HepG2 (cell line): ENCODE measurements around the gene PTGDS. TPM values are rescaled to one million over a fixed set of nuclear protein-coding genes. Genes with fewer than 3 reads are reported as not detected.

Experiments used
- ATAC-seq: fragments of 200-7000 bp; cut with Tn5 transposase; 3 replicates; pipeline ENCODE4 v1.9.1; 2020; ENCODE audit warnings: mild to moderate bottlenecking, moderate library complexity
- BruUV-seq: library from RNA; stranded (reverse); fragments of 400-500 nt; replicated peaks from 2 replicates; lab custom pipeline; 2021; lab: Mats Ljungman, UMichigan
- CTCF ChIA-PET: fragments of 300-600 bp; formaldehyde crosslinking; extraction: SDS; loops from one replicate; lab custom pipeline; 2021; ENCODE audit warnings: low total read pairs, inconsistent platforms, low intra/inter-chr PET ratio; lab: Yijun Ruan, JAX
- POLR2A ChIA-PET: fragments of 350-600 bp; sonication (Branson Sonifier 250); formaldehyde crosslinking; loops from one replicate; lab custom pipeline; 2020; ENCODE audit warnings: antibody characterized with exemption, inconsistent platforms; lab: Yijun Ruan, JAX
- DNase-seq: peaks from one replicate; pipeline ENCODE4 v3.0.0-alpha.2; 2015; ENCODE audit warnings: low spot score
- FAIRE-seq: peaks from 3 replicates; lab custom pipeline; 2011; peaks lifted over from hg19 to GRCh38; lab: Jason Lieb, UNC
- H2AFZ ChIP-seq: one replicate; pipeline ENCODE4 v1.6.1; 2011; ENCODE audit warnings: low read length, inconsistent platforms
- H3K27ac ChIP-seq: fragments of 300-600 bp; 3 replicates; pipeline ENCODE4 v1.8.0; 2011; ENCODE audit warnings: mixed run types, mild to moderate bottlenecking, mixed read lengths, low read length, inconsistent platforms; ENCODE audit not compliant: insufficient read depth; ENCODE audit errors: extremely low read length
- H3K27me3 ChIP-seq, 2 experiments: fragments of 200-600 bp in 1 of 2; 2 replicates in 1 of 2; 3 replicates in 1 of 2; pipeline versions ENCODE4 v1.6.0 to v1.8.0; 2011; ENCODE audit warnings: low read length in 2 of 2, mild to moderate bottlenecking in 2 of 2, moderate library complexity in 2 of 2, inconsistent platforms in 1 of 2; ENCODE audit not compliant: insufficient read depth in 2 of 2, control insufficient read depth in 1 of 2
- H3K36me3 ChIP-seq, 2 experiments: fragments of 200-600 bp in 1 of 2; replicated peaks in 1 of 2; 2 replicates in 1 of 2; 3 replicates in 1 of 2; pipeline versions ENCODE4 v1.5.1 to v1.8.0; 2011; ENCODE audit warnings: low read length in 2 of 2, inconsistent platforms in 1 of 2; ENCODE audit not compliant: insufficient read depth in 2 of 2, control insufficient read depth in 1 of 2
- H3K4me1 ChIP-seq: 2 replicates; pipeline ENCODE4 v1.5.1; 2012; ENCODE audit warnings: low read length, inconsistent platforms; ENCODE audit not compliant: insufficient read depth
- H3K4me2 ChIP-seq: 2 replicates; pipeline ENCODE4 v1.6.0; 2011; ENCODE audit warnings: low read depth, low read length, inconsistent platforms
- H3K4me3 ChIP-seq, 3 experiments: fragments of 200-600 bp in 1 of 3; sonication (generic), shearing (Covaris generic) in 1 of 3; replicated peaks in 1 of 3; 2 replicates each; pipeline ENCODE4 v1.5.1; 2011 to 2016; ENCODE audit warnings: low read length in 3 of 3, inconsistent platforms in 2 of 3, low read depth in 2 of 3, mild to moderate bottlenecking in 2 of 3, control low read depth in 1 of 3, mixed read lengths in 1 of 3; ENCODE audit not compliant: insufficient read depth in 1 of 3
- H3K79me2 ChIP-seq: one replicate; pipeline ENCODE4 v1.6.1; 2011; ENCODE audit warnings: low read length, inconsistent platforms; ENCODE audit not compliant: insufficient read depth
- H3K9ac ChIP-seq: 2 replicates; pipeline ENCODE4 v1.6.0; 2011; ENCODE audit warnings: mild to moderate bottlenecking, low read depth, low read length, inconsistent platforms; ENCODE audit not compliant: insufficient read depth
- H3K9me3 ChIP-seq: 2 replicates; pipeline ENCODE4 v1.5.1; 2012; ENCODE audit warnings: mild to moderate bottlenecking, low read length
- H4K20me1 ChIP-seq: 2 replicates; pipeline ENCODE4 v1.6.0; 2011; ENCODE audit warnings: inconsistent platforms, mild to moderate bottlenecking, low read length, moderate library complexity; ENCODE audit not compliant: insufficient read depth
- FOXO4 ChIP-seq: sonication (generic); formaldehyde crosslinking; conservative IDR thresholded peaks from 2 replicates; pipeline ENCODE4 v1.8.1; 2023; ENCODE audit warnings: missing genetic modification reagents
- HDAC1 ChIP-seq: sonication (generic); formaldehyde crosslinking; IDR thresholded peaks from 2 replicates; pipeline ENCODE4 v1.5.1; 2020; ENCODE audit warnings: mild to moderate bottlenecking, missing genetic modification reagents
- ISL2 ChIP-seq: sonication (generic); formaldehyde crosslinking; IDR thresholded peaks from 2 replicates; pipeline ENCODE4 v1.5.0; 2020; ENCODE audit warnings: missing genetic modification reagents
- MIER3 ChIP-seq: IDR thresholded peaks from 2 replicates; pipeline ENCODE4 v1.6.1; 2016; ENCODE audit warnings: missing compliant biosample characterization, borderline replicate concordance
- MYC ChIP-seq: sonication (generic); formaldehyde crosslinking; IDR thresholded peaks from 2 replicates; pipeline ENCODE4 v1.9.0; 2021; ENCODE audit warnings: missing genetic modification reagents, borderline replicate concordance
- RBFOX2 ChIP-seq: fragments of 200-400 bp; formaldehyde crosslinking; IDR thresholded peaks from 2 replicates; pipeline ENCODE4 v1.6.1; 2017; ENCODE audit warnings: low read depth, mild to moderate bottlenecking, low read length
- SALL1 ChIP-seq: sonication (generic); formaldehyde crosslinking; IDR thresholded peaks from 2 replicates; pipeline ENCODE4 v1.8.0; 2022; ENCODE audit warnings: mild to moderate bottlenecking, missing genetic modification reagents
- ZBTB33 ChIP-seq: sonication (generic); formaldehyde crosslinking; IDR thresholded peaks from 2 replicates; pipeline ENCODE4 v1.4.0; 2020; ENCODE audit warnings: missing genetic modification reagents
- ZNF317 ChIP-seq: sonication (generic); formaldehyde crosslinking; IDR thresholded peaks from 2 replicates; pipeline ENCODE4 v1.5.0; 2020; ENCODE audit warnings: mild to moderate bottlenecking, missing genetic modification reagents
- ZNF33A ChIP-seq: sonication (generic); formaldehyde crosslinking; IDR thresholded peaks from 2 replicates; pipeline ENCODE4 v1.5.1; 2020; ENCODE audit warnings: missing genetic modification reagents, mild to moderate bottlenecking, moderate library complexity, borderline replicate concordance
- ZNF350 ChIP-seq: sonication (generic); formaldehyde crosslinking; IDR thresholded peaks from 2 replicates; pipeline ENCODE4 v1.4.0; 2020; ENCODE audit warnings: mild to moderate bottlenecking, low read depth, missing genetic modification reagents, borderline replicate concordance
- ZNF563 ChIP-seq: sonication (generic); formaldehyde crosslinking; IDR thresholded peaks from 2 replicates; pipeline ENCODE4 v1.8.0; 2022; ENCODE audit warnings: mild to moderate bottlenecking, moderate library complexity, missing genetic modification reagents
- WGBS: methylation state at CpG from one replicate; pipeline ENCODE4 v1.1.6; 2017; ENCODE audit warnings: low lambda C conversion rate; 5-methylcytosine and 5-hydroxymethylcytosine counted together
- in situ Hi-C: cut with HindIII; loops from 2 replicates; pipeline ENCODE4 v1.10.0; 2017; ENCODE audit warnings: low pct_unique_long_range_greater_than_20kb; ENCODE audit not compliant: extremely low pct_ligation_motif_present
- intact Hi-C: fragments of 100-400 bp; cut with micrococcal nuclease; formaldehyde crosslinking; loops from one replicate; pipeline ENCODE4 v1.10.0; 2022; ENCODE audit not compliant: unreplicated experiment
- polyA plus RNA-seq, 8 experiments: library from polyadenylated mRNA; depleted of rRNA in 3 of 8; stranded (reverse) in 7 of 8; unstranded in 1 of 8; fragments of >200 nt; fragmentation: Illumina TruSeq in 4 of 8; extraction: Trizol in 4 of 8; gene quantifications; 2 replicates each; pipeline versions ENCODE4 v1.2.1 to v1.2.3, GENCODE V29; 2011 to 2016; ENCODE audit warnings: low read depth in 4 of 8, missing spikeins in 1 of 8, mixed read lengths in 1 of 8; ENCODE audit not compliant: insufficient read depth in 1 of 8
- total RNA-seq, 5 experiments: library from RNA; depleted of rRNA; stranded (reverse); fragments of >200 nt; fragmentation: Illumina TruSeq; extraction: Trizol; gene quantifications; 2 replicates each; pipeline ENCODE4 v1.2.3, GENCODE V29; 2016; ENCODE audit warnings: low read depth in 1 of 5
- TF ChIP-seq, protein P1 (sequence below): sonication (generic); formaldehyde crosslinking; IDR thresholded peaks from 2 replicates; pipeline ENCODE4 v1.4.0; 2020; ENCODE audit warnings: missing genetic modification reagents
- TF ChIP-seq, protein P2 (sequence below): IDR thresholded peaks from 2 replicates; pipeline ENCODE4 v1.6.1; 2016

PTGDS gene
- total and polyA plus RNA-seq, 2 of the 13 experiments (the other 11 are each of a cell fraction or from before 2014, with no cell fraction given), result 0.33 to 0.50 TPM

- ChIA-PET POLR2A (interaction anchor here (1.0 to 1.6 kb wide), 6 partner anchors 27 to 79 kb away, joined by 3 to 6 read pairs (median 4); partner anchors contain the start of genes CLIC3 and SAPCD2), CTCF (interaction anchor here (1.1 to 1.4 kb wide), 3 partner anchors 27 to 80 kb away, joined by 3 to 4 read pairs (median 4); no protein-coding TSS in a partner anchor)
- BruUV-seq, result no TSS peak
- no peak overlapping the region for H2AFZ ChIP-seq
- WGBS, result 0% methylated on average over 4 of the region's 98 CpGs
- no peaks in the 10 kb centered on the region for H3K79me2 ChIP-seq
- in situ Hi-C loops, result no loop called here
- no peaks in the 10 kb centered on the region for H4K20me1 ChIP-seq
- H3K4me1 ChIP-seq, result peaks cover 85% of the 10 kb centered on the region
- no peaks in the 10 kb centered on the region for H3K9me3 ChIP-seq
- no peak overlapping the region for H3K27ac ChIP-seq
- no peaks in the 10 kb centered on the region for H3K36me3 ChIP-seq
- no peak for FAIRE-seq
- peak overlapping the region; percentile 95 for H3K4me2 ChIP-seq
- DNase-seq, result no peak
- peaks cover 0 to 19% of the 10 kb centered on the region in 2 experiments; a peak in 2 of 5 replicates for H3K27me3 ChIP-seq
- ATAC-seq, result peak; percentile 47
- intact Hi-C loops, result no loop called here
- peak overlapping the region; percentile 35 to 78 (median 46) for H3K4me3 ChIP-seq
- peak overlapping the region; percentile 57; the same call in 1 of the 2 replicates for H3K9ac ChIP-seq
- TF ChIP-seq RBFOX2 (0 out of 2 replicates have a peak, but pooled peaks have one; percentile 35), ZNF33A (no peak), MYC (CRISPR knock-in tag) (peak; percentile 45; the same call in 1 of the 2 replicates), ZNF350 (0 out of 2 replicates have a peak, but pooled peaks have one; percentile 13), ZNF563 (CRISPR knock-in tag) (peak; percentile 78; the same call in 1 of the 2 replicates), HDAC1 (peak; percentile 52; the same call in 1 of the 2 replicates), ZNF317 (CRISPR knock-in tag) (no peak), SALL1 (CRISPR knock-in tag) (0 out of 2 replicates have a peak, but pooled peaks have one; percentile 15), FOXO4 (CRISPR knock-in tag) (0 out of 2 replicates have a peak, but pooled peaks have one; percentile 53), ISL2 (CRISPR knock-in tag) (peak; percentile 24; the same call in 1 of the 2 replicates), ZBTB33 (CRISPR knock-in tag) (0 out of 2 replicates have a peak, but pooled peaks have one; percentile 5), MIER3 (CRISPR knock-in tag) (no peak)
- TF ChIP-seq, protein P1, sequence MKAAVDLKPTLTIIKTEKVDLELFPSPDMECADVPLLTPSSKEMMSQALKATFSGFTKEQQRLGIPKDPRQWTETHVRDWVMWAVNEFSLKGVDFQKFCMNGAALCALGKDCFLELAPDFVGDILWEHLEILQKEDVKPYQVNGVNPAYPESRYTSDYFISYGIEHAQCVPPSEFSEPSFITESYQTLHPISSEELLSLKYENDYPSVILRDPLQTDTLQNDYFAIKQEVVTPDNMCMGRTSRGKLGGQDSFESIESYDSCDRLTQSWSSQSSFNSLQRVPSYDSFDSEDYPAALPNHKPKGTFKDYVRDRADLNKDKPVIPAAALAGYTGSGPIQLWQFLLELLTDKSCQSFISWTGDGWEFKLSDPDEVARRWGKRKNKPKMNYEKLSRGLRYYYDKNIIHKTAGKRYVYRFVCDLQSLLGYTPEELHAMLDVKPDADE, result no peak
- TF ChIP-seq, protein P2, sequence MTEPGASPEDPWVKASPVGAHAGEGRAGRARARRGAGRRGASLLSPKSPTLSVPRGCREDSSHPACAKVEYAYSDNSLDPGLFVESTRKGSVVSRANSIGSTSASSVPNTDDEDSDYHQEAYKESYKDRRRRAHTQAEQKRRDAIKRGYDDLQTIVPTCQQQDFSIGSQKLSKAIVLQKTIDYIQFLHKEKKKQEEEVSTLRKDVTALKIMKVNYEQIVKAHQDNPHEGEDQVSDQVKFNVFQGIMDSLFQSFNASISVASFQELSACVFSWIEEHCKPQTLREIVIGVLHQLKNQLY (CRISPR knock-in tag), result no peak
These were observed 51.2 kb downstream of the PTGDS start for GRCh38 chr9:137028263-137029057.
